Mucosa of descending colon (tissue), 3 donors: ENCODE measurements around the gene CYBRD1. TPM values are rescaled to one million over a fixed set of nuclear protein-coding genes. Genes with fewer than 3 reads are reported as not detected.

ENCODE experiments used
- ATAC-seq: fragments of 200-7000 bp; cut with Tn5 transposase; one replicate; pipeline ENCODE4 v1.9.1; 2020; ENCODE audit warnings: mild to moderate bottlenecking, moderate library complexity
- DNase-seq, 3 donors: peaks; one replicate each; pipeline ENCODE4 v3.0.0-alpha.2; 2020
- H3K36me3 ChIP-seq: fragments of 200-600 bp; one replicate; pipeline ENCODE4 v1.8.0; 2021; ENCODE audit warnings: low read depth, mild to moderate bottlenecking
- H3K4me1 ChIP-seq: fragments of 200-600 bp; one replicate; pipeline ENCODE4 v1.8.0; 2021; ENCODE audit warnings: low read depth, mild to moderate bottlenecking
- H3K4me3 ChIP-seq: fragments of 200-600 bp; one replicate; pipeline ENCODE4 v1.8.0; 2021; ENCODE audit warnings: mild to moderate bottlenecking
- H3K9me3 ChIP-seq: fragments of 200-600 bp; one replicate; pipeline ENCODE4 v1.8.0; 2021; ENCODE audit warnings: mild to moderate bottlenecking
- CTCF ChIP-seq: fragments of 200-600 bp; IDR thresholded peaks from one replicate; pipeline ENCODE4 v1.8.0; 2022; ENCODE audit warnings: antibody characterized with exemption, mild to moderate bottlenecking
- intact Hi-C, 2 donors: fragments of 100-400 bp; cut with DNase I in 1 of 2; cut with micrococcal nuclease in 1 of 2; formaldehyde crosslinking; loops; one replicate each; pipeline versions ENCODE4 v1.11.0 to v1.11.1; 2022; cut with DNase I, micrococcal nuclease
- total RNA-seq, 3 donors: library from RNA; stranded (reverse); fragmentation: NEBNext Ultra II Directional in 2 of 3; extraction: Animal tissue kit (Norgen Biotek cat#: 25700) in 2 of 3; gene quantifications; one replicate each; pipeline versions ENCODE4 v1.2.1 to v1.2.4, GENCODE V29; 2021 to 2023
- donor health status: DM: no; HTN: no; CAD: no; lungs with moderate emphysema.
- donor health status: DM: no; HTN: no; CAD: no.
- donor health status: DM: no; HTN: yes; CAD: no.

Gene CYBRD1
- total RNA-seq, 3 donors from 2014 or later, result 24.7 to 103 (median 36.5) TPM

GRCh38 chr2:171595456-171595855 lies 73.2 kb downstream of the CYBRD1 start:
- no peak for ATAC-seq
- TF ChIP-seq CTCF, result no peak
- Histone ChIP-seq H3K4me3 (no peak overlapping the region), H3K4me1 (peaks cover 3% of the 10 kb centered on the region), H3K9me3 (no peaks in the 10 kb centered on the region), H3K36me3 (no peaks in the 10 kb centered on the region)
- intact Hi-C loops, result no loop called here
- DNase-seq, result no peak

GRCh38 chr2:171595896-171596295 lies 73.6 kb downstream of the CYBRD1 start:
- no peak for TF ChIP-seq CTCF
- intact Hi-C loops, result no loop called here
- Histone ChIP-seq H3K4me3 (no peak overlapping the region), H3K9me3 (no peaks in the 10 kb centered on the region), H3K4me1 (peaks cover 3% of the 10 kb centered on the region), H3K36me3 (no peaks in the 10 kb centered on the region)
- DNase-seq (no peak), ATAC-seq (no peak)

- ATAC-seq, result peak; percentile 86
- no peak overlapping the region for H3K4me3 ChIP-seq
- no peaks in the 10 kb centered on the region for H3K36me3 ChIP-seq
- no peak for TF ChIP-seq CTCF
- H3K4me1 ChIP-seq, result peaks cover 3% of the 10 kb centered on the region
- DNase-seq, result peak in 1 of 3 donors; percentile 49
- no peaks in the 10 kb centered on the region for H3K9me3 ChIP-seq
- intact Hi-C loops, result no loop called here
Measured at GRCh38 chr2:171598713-171599319, 76.5 kb downstream of the CYBRD1 start.

GRCh38 chr2:171600126-171600525 lies 77.9 kb downstream of the CYBRD1 start:
- no peaks in the 10 kb centered on the region for H3K36me3 ChIP-seq
- H3K9me3 ChIP-seq, result no peaks in the 10 kb centered on the region
- peaks cover 3% of the 10 kb centered on the region for H3K4me1 ChIP-seq
- intact Hi-C loops, result no loop called here
- TF ChIP-seq CTCF, result no peak
- no peak for ATAC-seq
- H3K4me3 ChIP-seq, result no peak overlapping the region
- no peak for DNase-seq

- no peak for TF ChIP-seq CTCF
- DNase-seq, result no peak
- intact Hi-C loops, result no loop called here
- Histone ChIP-seq H3K36me3 (no peaks in the 10 kb centered on the region), H3K4me3 (no peak overlapping the region), H3K4me1 (peaks cover 3% of the 10 kb centered on the region), H3K9me3 (no peaks in the 10 kb centered on the region)
- ATAC-seq, result no peak
Measured at GRCh38 chr2:171602352-171602751, 80.1 kb downstream of the CYBRD1 start.

Other genes with a start within 250 kb of the CYBRD1 start
- 10 to 100 TPM; 15.9 to 44.9 (median 20.7) TPM for gene METTL8, start 88.5 kb upstream of the CYBRD1 start, total RNA-seq
- gene DCAF17, start 88.2 kb upstream of the CYBRD1 start, total RNA-seq, result 10 to 100 TPM; 12.0 to 21.5 (median 14.2) TPM
- gene DYNC1I2, start 165.0 kb downstream of the CYBRD1 start, total RNA-seq, result 100 to 1,000 TPM in 2 of 3 donors, 10 to 100 TPM in 1; 91.2 to 116 (median 113) TPM